Neural cell (in vitro differentiated cells): ENCODE measurements around the gene CEACAM8. TPM values are rescaled to one million over a fixed set of nuclear protein-coding genes. Genes with fewer than 3 reads are reported as not detected.

Experiments used
- H2AFZ ChIP-seq: fragments of 200-600, 300-800 bp; sonication (generic), shearing (Covaris generic); 2 replicates; pipeline ENCODE4 v1.6.0; 2014; ENCODE audit warnings: low read depth, mild to moderate bottlenecking, antibody characterized with exemption, low read length, moderate library complexity
- H3F3A ChIP-seq: fragments of 200-600 bp; shearing (Covaris generic); 2 replicates; pipeline ENCODE4 v1.6.1; 2016; ENCODE audit warnings: mild to moderate bottlenecking, moderate library complexity, mixed read lengths, antibody characterized with exemption, low read length; ENCODE audit not compliant: insufficient read depth, poor library complexity, severe bottlenecking
- H3K27ac ChIP-seq: fragments of 200-600, 300-800 bp; sonication (generic), shearing (Covaris generic); 2 replicates; pipeline ENCODE4 v1.5.1; 2014; ENCODE audit warnings: mild to moderate bottlenecking, low read length, moderate library complexity
- H3K27me3 ChIP-seq: fragments of 300-800, 200-600 bp; sonication (generic), shearing (Covaris generic); 2 replicates; pipeline ENCODE4 v1.6.0; 2014; ENCODE audit warnings: mild to moderate bottlenecking, low read depth, low read length, moderate library complexity; ENCODE audit not compliant: insufficient read depth
- H3K36me3 ChIP-seq: fragments of 300-800, 200-600 bp; sonication (generic), shearing (Covaris generic); 2 replicates; pipeline ENCODE4 v1.5.1; 2014; ENCODE audit warnings: mild to moderate bottlenecking, antibody characterized with exemption, low read length, moderate library complexity; ENCODE audit not compliant: insufficient read depth
- H3K4me2 ChIP-seq: fragments of 300-800, 200-600 bp; sonication (generic), shearing (Covaris generic); 2 replicates; pipeline ENCODE4 v1.6.0; 2014; ENCODE audit warnings: mild to moderate bottlenecking, low read length
- H3K4me3 ChIP-seq: fragments of 300-800, 200-600 bp; sonication (generic), shearing (Covaris generic); 2 replicates; pipeline ENCODE4 v1.5.1; 2014; ENCODE audit warnings: mild to moderate bottlenecking, low read length, moderate library complexity
- H3K79me2 ChIP-seq: fragments of 200-600 bp; shearing (Covaris generic); replicated peaks from 2 replicates; pipeline ENCODE4 v1.6.0; 2014; ENCODE audit warnings: mild to moderate bottlenecking, low read length, moderate library complexity; ENCODE audit not compliant: insufficient read depth
- H3K9ac ChIP-seq: fragments of 300-800, 200-600 bp; sonication (generic), shearing (Covaris generic); 2 replicates; pipeline ENCODE4 v1.6.1; 2016; ENCODE audit warnings: mild to moderate bottlenecking, low read length, mixed read lengths
- H3K9me2 ChIP-seq: fragments of 200-600 bp; shearing (Covaris generic); 2 replicates; pipeline ENCODE4 v1.6.1; 2016; ENCODE audit warnings: mild to moderate bottlenecking, low read length, mixed read lengths; ENCODE audit not compliant: insufficient read depth
- H3K9me3 ChIP-seq: fragments of 200-600, 300-800 bp; sonication (generic), shearing (Covaris generic); 2 replicates; pipeline ENCODE4 v1.6.1; 2016; ENCODE audit warnings: mild to moderate bottlenecking, mixed run types, low read length, moderate library complexity, mixed read lengths
- H4K20me1 ChIP-seq: fragments of 200-600 bp; shearing (Covaris generic); 2 replicates; pipeline ENCODE4 v1.6.1; 2016; ENCODE audit warnings: mild to moderate bottlenecking, mixed run types; ENCODE audit not compliant: insufficient read depth
- CTCF ChIP-seq: fragments of 450-650 bp; IDR thresholded peaks from 2 replicates; pipeline ENCODE4 v1.5.1; 2014; ENCODE audit warnings: antibody characterized with exemption, mild to moderate bottlenecking, moderate library complexity; ENCODE audit not compliant: poor library complexity, severe bottlenecking
- EP300 ChIP-seq: fragments of 450-650 bp; conservative IDR thresholded peaks from 2 replicates; pipeline ENCODE4 v1.6.1; 2014; ENCODE audit warnings: antibody characterized with exemption, mild to moderate bottlenecking, moderate library complexity; ENCODE audit not compliant: poor library complexity, severe bottlenecking
- EZH2 ChIP-seq: fragments of 200-600, 300-800 bp; shearing (Covaris generic), sonication (generic); IDR thresholded peaks from 2 replicates; pipeline ENCODE4 v1.6.1; 2014; ENCODE audit warnings: antibody characterized with exemption, low read length, borderline replicate concordance, mild to moderate bottlenecking; ENCODE audit not compliant: insufficient read depth, poor library complexity, severe bottlenecking
- MXI1 ChIP-seq: fragments of 450-650 bp; conservative IDR thresholded peaks from 2 replicates; pipeline ENCODE4 v1.6.1; 2014; ENCODE audit warnings: antibody characterized with exemption, mild to moderate bottlenecking; ENCODE audit not compliant: poor library complexity, severe bottlenecking
- POLR2AphosphoS5 ChIP-seq: IDR thresholded peaks from 2 replicates; pipeline ENCODE4 v1.6.1; 2012
- RAD21 ChIP-seq: fragments of 450-650 bp; conservative IDR thresholded peaks from 2 replicates; pipeline ENCODE4 v1.6.1; 2014; ENCODE audit warnings: antibody characterized with exemption, mild to moderate bottlenecking, moderate library complexity
- REST ChIP-seq: IDR thresholded peaks from 2 replicates; pipeline ENCODE4 v1.6.1; 2012; ENCODE audit warnings: borderline replicate concordance
- SMC3 ChIP-seq: fragments of 450-650 bp; conservative IDR thresholded peaks from 2 replicates; pipeline ENCODE4 v1.6.1; 2014; ENCODE audit warnings: antibody characterized with exemption, mild to moderate bottlenecking, moderate library complexity; ENCODE audit not compliant: poor library complexity
- TAF1 ChIP-seq: IDR thresholded peaks from 2 replicates; pipeline ENCODE4 v1.6.1; 2012; ENCODE audit warnings: low read depth
- polyA plus RNA-seq: library from polyadenylated mRNA; depleted of rRNA; stranded (reverse); fragments of >200 nt; gene quantifications from 2 replicates; pipeline ENCODE4 v1.2.3, GENCODE V29; 2014

Gene CEACAM8
- polyA plus RNA-seq, 1 donor from 2014 or later, result not detected

- Histone ChIP-seq H4K20me1 (no peaks in the 10 kb centered on the region), H3K79me2 (no peaks in the 10 kb centered on the region), H3K9me3 (no peaks in the 10 kb centered on the region), H3K4me2 (no peak overlapping the region), H2AFZ (no peak overlapping the region), H3K9ac (no peak overlapping the region), H3K27ac (no peak overlapping the region), H3F3A (no peaks in the 10 kb centered on the region), H3K9me2 (no peaks in the 10 kb centered on the region), H3K27me3 (no peaks in the 10 kb centered on the region), H3K4me3 (no peak overlapping the region), H3K36me3 (no peaks in the 10 kb centered on the region)
- TF ChIP-seq RAD21 (no peak), POLR2AphosphoS5 (no peak), TAF1 (no peak), EZH2 (no peak), CTCF (no peak), SMC3 (no peak), REST (no peak), EP300 (no peak), MXI1 (no peak)
These were observed 40.5 kb upstream of the CEACAM8 start for GRCh38 chr19:42635233-42635539.

GRCh38 chr19:42634409-42635232 lies 39.9 kb upstream of the CEACAM8 start:
- no peak overlapping the region for H3K4me3 ChIP-seq
- no peak overlapping the region for H2AFZ ChIP-seq
- no peak overlapping the region for H3K9ac ChIP-seq
- no peaks in the 10 kb centered on the region for H3F3A ChIP-seq
- no peak overlapping the region for H3K27ac ChIP-seq
- no peaks in the 10 kb centered on the region for H3K27me3 ChIP-seq
- no peaks in the 10 kb centered on the region for H3K79me2 ChIP-seq
- H3K9me3 ChIP-seq, result no peaks in the 10 kb centered on the region
- TF ChIP-seq MXI1 (no peak), CTCF (no peak), TAF1 (no peak), SMC3 (no peak), REST (no peak), EP300 (no peak), EZH2 (no peak), POLR2AphosphoS5 (no peak), RAD21 (no peak)
- no peaks in the 10 kb centered on the region for H3K36me3 ChIP-seq
- H3K4me2 ChIP-seq, result no peak overlapping the region
- no peaks in the 10 kb centered on the region for H4K20me1 ChIP-seq
- H3K9me2 ChIP-seq, result no peaks in the 10 kb centered on the region
